ENCODE data around the gene RCOR3. TPM values are rescaled to one million over a fixed set of nuclear protein-coding genes. Genes with fewer than 3 reads are reported as not detected.

Gene RCOR3
- total and polyA plus RNA-seq, 2 of the 8 experiments (the other 6 are each of a cell fraction or from before 2014, with no cell fraction given): 21.4 to 36.3 TPM

GRCh38 chr1:211332830-211333229, 73.7 kb downstream of the RCOR3 start (continued):
- TF ChIP-seq, protein P1, sequence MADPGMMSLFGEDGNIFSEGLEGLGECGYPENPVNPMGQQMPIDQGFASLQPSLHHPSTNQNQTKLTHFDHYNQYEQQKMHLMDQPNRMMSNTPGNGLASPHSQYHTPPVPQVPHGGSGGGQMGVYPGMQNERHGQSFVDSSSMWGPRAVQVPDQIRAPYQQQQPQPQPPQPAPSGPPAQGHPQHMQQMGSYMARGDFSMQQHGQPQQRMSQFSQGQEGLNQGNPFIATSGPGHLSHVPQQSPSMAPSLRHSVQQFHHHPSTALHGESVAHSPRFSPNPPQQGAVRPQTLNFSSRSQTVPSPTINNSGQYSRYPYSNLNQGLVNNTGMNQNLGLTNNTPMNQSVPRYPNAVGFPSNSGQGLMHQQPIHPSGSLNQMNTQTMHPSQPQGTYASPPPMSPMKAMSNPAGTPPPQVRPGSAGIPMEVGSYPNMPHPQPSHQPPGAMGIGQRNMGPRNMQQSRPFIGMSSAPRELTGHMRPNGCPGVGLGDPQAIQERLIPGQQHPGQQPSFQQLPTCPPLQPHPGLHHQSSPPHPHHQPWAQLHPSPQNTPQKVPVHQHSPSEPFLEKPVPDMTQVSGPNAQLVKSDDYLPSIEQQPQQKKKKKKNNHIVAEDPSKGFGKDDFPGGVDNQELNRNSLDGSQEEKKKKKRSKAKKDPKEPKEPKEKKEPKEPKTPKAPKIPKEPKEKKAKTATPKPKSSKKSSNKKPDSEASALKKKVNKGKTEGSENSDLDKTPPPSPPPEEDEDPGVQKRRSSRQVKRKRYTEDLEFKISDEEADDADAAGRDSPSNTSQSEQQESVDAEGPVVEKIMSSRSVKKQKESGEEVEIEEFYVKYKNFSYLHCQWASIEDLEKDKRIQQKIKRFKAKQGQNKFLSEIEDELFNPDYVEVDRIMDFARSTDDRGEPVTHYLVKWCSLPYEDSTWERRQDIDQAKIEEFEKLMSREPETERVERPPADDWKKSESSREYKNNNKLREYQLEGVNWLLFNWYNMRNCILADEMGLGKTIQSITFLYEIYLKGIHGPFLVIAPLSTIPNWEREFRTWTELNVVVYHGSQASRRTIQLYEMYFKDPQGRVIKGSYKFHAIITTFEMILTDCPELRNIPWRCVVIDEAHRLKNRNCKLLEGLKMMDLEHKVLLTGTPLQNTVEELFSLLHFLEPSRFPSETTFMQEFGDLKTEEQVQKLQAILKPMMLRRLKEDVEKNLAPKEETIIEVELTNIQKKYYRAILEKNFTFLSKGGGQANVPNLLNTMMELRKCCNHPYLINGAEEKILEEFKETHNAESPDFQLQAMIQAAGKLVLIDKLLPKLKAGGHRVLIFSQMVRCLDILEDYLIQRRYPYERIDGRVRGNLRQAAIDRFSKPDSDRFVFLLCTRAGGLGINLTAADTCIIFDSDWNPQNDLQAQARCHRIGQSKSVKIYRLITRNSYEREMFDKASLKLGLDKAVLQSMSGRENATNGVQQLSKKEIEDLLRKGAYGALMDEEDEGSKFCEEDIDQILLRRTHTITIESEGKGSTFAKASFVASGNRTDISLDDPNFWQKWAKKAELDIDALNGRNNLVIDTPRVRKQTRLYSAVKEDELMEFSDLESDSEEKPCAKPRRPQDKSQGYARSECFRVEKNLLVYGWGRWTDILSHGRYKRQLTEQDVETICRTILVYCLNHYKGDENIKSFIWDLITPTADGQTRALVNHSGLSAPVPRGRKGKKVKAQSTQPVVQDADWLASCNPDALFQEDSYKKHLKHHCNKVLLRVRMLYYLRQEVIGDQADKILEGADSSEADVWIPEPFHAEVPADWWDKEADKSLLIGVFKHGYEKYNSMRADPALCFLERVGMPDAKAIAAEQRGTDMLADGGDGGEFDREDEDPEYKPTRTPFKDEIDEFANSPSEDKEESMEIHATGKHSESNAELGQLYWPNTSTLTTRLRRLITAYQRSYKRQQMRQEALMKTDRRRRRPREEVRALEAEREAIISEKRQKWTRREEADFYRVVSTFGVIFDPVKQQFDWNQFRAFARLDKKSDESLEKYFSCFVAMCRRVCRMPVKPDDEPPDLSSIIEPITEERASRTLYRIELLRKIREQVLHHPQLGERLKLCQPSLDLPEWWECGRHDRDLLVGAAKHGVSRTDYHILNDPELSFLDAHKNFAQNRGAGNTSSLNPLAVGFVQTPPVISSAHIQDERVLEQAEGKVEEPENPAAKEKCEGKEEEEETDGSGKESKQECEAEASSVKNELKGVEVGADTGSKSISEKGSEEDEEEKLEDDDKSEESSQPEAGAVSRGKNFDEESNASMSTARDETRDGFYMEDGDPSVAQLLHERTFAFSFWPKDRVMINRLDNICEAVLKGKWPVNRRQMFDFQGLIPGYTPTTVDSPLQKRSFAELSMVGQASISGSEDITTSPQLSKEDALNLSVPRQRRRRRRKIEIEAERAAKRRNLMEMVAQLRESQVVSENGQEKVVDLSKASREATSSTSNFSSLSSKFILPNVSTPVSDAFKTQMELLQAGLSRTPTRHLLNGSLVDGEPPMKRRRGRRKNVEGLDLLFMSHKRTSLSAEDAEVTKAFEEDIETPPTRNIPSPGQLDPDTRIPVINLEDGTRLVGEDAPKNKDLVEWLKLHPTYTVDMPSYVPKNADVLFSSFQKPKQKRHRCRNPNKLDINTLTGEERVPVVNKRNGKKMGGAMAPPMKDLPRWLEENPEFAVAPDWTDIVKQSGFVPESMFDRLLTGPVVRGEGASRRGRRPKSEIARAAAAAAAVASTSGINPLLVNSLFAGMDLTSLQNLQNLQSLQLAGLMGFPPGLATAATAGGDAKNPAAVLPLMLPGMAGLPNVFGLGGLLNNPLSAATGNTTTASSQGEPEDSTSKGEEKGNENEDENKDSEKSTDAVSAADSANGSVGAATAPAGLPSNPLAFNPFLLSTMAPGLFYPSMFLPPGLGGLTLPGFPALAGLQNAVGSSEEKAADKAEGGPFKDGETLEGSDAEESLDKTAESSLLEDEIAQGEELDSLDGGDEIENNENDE (IDR thresholded peaks at IDR 0.05; ENCODE audit: insufficient replicate concordance, low read length): no peak
- TF ChIP-seq RFX5 (IDR thresholded peaks at IDR 0.05; ENCODE audit: borderline replicate concordance, low read depth, low read length) (no peak), GABPA (IDR thresholded peaks at IDR 0.05; ENCODE audit: borderline replicate concordance, insufficient read depth, low read length) (no peak), FOSL1 (IDR thresholded peaks at IDR 0.05; ENCODE audit: insufficient read depth, low read depth, low read length) (no peak), SIX5 (IDR thresholded peaks at IDR 0.05; ENCODE audit: low read depth, low read length) (no peak), NRF1 (IDR thresholded peaks at IDR 0.05; ENCODE audit: low read depth, low read length) (no peak), BRCA1 (IDR thresholded peaks at IDR 0.05; ENCODE audit: low read depth, low read length) (no peak)
